Adrenal gland (tissue), 5 donors: ENCODE measurements around the gene ENOX1.

Experiments
- CTCF ChIP-seq, 6 experiments: fragments of 450-650 bp in 4 of 6; fragments of 200-600 bp in 2 of 6; sonication (generic) in 1 of 6; IDR thresholded peaks; 1 replicate in 5 of 6; 2 replicates in 1 of 6; pipeline versions ENCODE4 v1.5.1 to v1.8.0; 2016 to 2021; ENCODE audit warnings: antibody characterized with exemption in 6 of 6, mild to moderate bottlenecking in 2 of 6, moderate library complexity in 1 of 6
- POLR2A ChIP-seq, 2 donors: fragments of 450-650 bp; IDR thresholded peaks; one replicate each; pipeline ENCODE4 v1.6.1; 2017; ENCODE audit warnings: antibody characterized with exemption in 2 of 2, mild to moderate bottlenecking in 2 of 2, moderate library complexity in 1 of 2
- donor health status: DM: no; HTN: no; CAD: no.

GRCh38 chr13:43319617-43320444, 466.9 kb downstream of the ENOX1 start:
- TF ChIP-seq CTCF (IDR thresholded peaks at IDR 0.05) (no peak), POLR2A (IDR thresholded peaks at IDR 0.05) (no peak)
